SK-N-SH treated with all-trans-retinoic acid at 6 μM for 48 hours (cell line): ENCODE data around the gene UNC13C.

Experiments
- GLIS3 ChIP-seq: fragments of 250-450 bp; sonication (Bioruptor Pico); IDR thresholded peaks from 2 replicates; pipeline ENCODE4 v1.5.0; 2020; ENCODE audit warnings: mild to moderate bottlenecking, moderate library complexity
- PATZ1 ChIP-seq: fragments of 250-450 bp; sonication (Bioruptor Pico); IDR thresholded peaks from 2 replicates; pipeline ENCODE4 v1.8.0; 2020; ENCODE audit warnings: mild to moderate bottlenecking, moderate library complexity, borderline replicate concordance

GRCh38 chr15:54506977-54507524 lies 528.8 kb downstream of the UNC13C start:
- TF ChIP-seq PATZ1 (no peak), GLIS3 (CRISPR knock-in tag) (no peak)
